HG02852 (cell line): Measurements from ENCODE around the gene TNFRSF18.
"Not testable (repeated sequence)": the region's sequence is repeated elsewhere in the genome, so short reads cannot be mapped to it uniquely, and the experiment has no call there.

Experiments used
- ATAC-seq: cut with Tn5 transposase; IDR thresholded peaks from one replicate; pipeline ENCODE4 v1.9.1; 2021; ENCODE audit warnings: mild to moderate bottlenecking, moderate library complexity; ENCODE audit not compliant: unreplicated experiment

TNFRSF18 gene, protein sequence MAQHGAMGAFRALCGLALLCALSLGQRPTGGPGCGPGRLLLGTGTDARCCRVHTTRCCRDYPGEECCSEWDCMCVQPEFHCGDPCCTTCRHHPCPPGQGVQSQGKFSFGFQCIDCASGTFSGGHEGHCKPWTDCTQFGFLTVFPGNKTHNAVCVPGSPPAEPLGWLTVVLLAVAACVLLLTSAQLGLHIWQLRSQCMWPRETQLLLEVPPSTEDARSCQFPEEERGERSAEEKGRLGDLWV

DNA sequence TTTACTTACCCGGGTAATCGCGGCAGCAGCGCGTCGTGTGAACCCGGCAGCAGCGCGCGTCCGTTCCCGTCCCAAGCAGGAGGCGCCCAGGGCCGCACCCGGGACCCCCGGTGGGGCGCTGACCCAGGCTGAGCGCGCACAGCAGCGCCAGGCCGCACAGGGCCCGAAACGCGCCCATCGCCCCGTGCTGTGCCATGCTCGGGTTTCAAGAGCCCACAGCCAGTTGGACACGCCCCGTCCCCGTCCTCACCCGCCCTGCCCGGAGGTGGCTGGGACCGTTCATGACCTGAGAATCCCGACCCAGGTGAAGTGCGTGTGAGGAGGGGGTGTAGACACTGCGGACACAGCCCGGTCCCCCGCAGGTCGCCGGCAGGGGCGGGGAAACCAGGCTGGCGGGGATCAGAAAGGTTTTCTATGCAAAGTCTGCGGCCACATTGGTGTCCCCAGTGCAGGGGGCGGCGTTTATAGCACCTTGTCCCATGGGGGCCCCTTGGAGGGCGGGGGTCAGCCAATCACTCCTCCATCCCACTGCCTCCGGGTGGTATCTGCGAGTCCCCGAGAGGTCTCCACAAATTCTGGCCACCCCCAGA, at the start of gene TNFRSF18:
TNFRSF18 (minus strand) TSS at position 217 of the 590 bp plus-strand sequence; CDS start at position 196, 21 bp downstream.
- no peak for ATAC-seq

DNA sequence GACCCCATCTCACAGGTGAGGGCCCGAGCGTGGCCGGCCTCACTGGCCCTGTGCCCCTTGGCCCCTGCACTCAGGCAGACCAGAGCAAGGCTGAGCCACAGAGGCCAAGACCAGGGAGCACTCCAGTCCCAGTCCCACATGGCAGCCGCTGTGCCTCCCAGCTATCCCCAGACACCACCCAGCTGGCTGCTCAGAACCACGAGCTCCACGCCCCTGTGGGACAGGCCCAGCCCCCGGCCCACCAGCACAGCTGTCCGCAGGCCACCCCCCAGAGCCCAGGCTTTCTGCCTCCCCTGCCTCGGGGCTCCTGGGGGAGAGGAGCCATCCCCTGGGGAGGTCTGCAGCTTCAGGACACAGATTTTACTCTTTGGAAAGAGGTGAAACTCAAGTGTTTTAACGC, 49.2 kb upstream of the TNFRSF18 start:
- ATAC-seq: no peak

DNA sequence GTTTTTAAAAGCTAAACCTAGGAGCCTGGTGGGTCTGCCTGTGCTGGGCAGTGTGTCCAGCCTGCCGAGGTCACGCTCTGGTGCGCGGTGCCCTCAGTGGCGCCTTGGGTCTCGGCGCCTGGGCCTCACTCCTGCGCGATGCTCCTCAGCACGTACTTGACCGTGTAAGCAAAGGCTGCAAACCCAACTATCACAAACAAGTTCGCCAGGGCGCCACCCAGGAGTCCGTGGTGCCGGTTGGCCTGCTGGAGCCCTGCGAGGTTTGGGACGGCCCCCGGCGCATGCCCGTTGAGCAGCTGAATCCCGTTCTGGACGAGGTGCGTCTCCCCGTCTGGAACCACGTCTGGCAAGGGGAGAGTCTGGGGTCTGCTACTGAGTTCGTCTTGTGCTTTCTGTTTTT, 48.7 kb upstream of the TNFRSF18 start:
- no peak for ATAC-seq

DNA sequence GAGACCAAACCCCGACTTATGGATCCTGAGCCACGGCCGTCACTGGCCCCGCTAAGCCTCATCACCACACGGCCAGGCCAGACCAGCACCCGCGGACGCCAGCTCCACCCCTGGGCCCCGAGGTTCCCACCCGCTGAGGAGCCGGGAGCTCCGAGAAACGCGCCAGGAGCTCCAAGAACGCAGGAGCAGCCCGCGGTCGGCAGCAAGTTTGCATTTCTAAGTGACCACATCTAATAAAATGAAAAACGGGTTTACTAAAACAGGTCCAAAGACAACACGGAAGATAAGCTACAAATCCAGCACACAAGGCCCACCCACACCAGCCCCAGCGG, 48.2 kb upstream of the TNFRSF18 start:
- ATAC-seq: no peak

DNA sequence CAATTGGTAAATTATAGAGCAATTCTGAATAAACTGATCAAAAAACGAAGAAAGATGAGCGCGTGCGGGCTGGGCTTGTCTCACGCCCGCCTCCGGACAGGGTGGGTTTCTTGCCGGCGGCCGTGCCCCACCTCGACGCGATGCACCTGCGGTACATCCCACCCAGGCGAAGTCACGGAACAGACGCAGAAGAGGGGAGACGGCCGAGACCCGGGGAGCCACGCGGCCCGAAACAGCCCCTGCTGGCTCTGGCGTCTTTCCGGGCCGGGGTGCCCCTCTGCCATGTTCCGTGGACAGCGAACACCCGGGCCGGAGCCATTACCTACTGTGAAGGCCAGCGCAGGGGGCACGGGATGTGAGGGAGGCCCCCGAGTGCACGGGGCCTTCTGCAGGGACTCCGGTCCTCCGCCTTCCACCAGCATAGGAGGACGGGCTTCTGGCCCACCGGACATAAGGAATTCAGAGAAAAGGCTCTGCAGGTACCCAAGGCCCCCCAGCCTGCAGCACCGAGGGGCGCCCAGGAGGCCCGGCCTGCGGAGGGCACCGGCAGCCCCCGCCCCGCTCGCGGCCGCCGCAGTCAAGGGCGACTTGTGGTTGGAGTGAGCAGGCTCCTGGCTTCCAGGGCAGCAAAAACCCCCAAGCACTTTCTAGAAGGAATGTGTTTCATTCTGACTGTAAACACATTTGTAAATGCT, 47.7 kb upstream of the TNFRSF18 start:
- no peak for ATAC-seq

GRCh38 chr1:1253314-1253713, 46.9 kb upstream of the TNFRSF18 start:
- ATAC-seq: no peak

GRCh38 chr1:1250786-1251284, 44.4 kb upstream of the TNFRSF18 start:
- ATAC-seq: no peak

GRCh38 chr1:1248009-1248913, 41.9 kb upstream of the TNFRSF18 start:
- not testable (repeated sequence) for ATAC-seq

DNA sequence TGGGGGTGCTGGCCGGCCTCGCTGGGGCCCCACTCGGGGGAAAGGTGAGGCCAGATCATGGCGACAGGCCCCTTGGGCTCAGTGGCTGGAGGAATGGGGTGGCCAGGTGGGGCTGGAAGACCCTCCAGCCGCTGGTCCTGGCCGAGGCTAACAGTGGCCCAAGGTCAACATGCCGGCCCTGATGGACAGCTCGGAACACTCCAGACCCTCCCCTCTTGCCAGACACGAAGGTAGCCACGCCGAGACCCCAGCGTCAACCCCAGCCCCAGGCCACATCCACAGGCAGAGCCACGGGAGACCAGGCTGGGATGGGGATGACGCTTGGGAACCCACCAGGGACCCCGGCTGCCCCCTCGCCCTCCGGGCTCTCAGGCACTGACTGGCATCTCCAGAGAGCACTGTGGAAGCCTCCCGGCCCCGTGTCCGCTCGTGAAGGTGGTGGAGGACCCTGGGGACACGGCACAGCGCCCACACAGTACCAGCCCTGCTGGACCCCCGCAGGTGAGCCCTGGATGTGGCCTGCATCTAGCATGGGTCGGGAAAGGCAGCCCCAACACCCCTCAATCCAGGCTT, 41.0 kb upstream of the TNFRSF18 start:
- ATAC-seq: no peak

DNA sequence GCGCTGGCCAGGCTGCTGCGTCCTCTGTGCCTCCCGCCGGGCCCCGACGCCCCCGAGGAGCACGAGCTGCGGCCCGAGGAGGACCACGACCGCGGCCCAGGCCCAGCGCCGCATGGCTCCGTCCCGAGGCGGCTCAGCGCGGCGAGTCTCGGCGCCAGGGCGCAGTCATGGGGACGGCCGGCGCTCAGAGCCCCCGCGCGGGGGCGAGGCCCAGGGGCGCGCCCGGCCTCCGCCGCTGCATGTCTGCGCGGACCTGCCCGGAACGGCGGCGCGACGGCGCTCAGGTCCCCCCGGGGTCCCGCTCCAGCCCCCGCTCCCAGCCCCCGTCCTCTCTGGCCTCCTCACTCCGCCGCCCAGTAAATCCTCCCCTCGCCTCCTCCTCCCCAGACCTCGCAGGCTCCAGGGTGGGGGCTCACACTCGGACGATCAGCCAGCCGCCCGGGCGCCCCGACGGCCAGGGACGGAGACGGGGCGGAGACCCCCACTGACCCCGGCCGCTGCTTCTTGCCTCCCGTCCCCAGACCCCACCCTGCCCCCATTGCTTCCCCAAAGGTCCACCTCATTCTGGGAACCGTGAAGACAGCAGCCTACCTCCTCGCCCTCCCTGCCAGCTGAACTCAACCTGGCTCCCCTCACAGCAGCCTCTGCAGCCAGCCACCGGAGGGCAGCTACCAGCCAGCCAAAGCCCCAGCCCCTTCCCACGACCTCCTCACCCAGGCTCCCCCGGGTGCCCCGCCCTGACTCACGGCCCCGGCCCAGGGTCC, 40.4 kb upstream of the TNFRSF18 start, which contains the start of gene C1QTNF12:
C1QTNF12 (minus strand) TSS at position 146 of the 764 bp plus-strand sequence; CDS start at position 114, 32 bp downstream.
- ATAC-seq: no peak

DNA sequence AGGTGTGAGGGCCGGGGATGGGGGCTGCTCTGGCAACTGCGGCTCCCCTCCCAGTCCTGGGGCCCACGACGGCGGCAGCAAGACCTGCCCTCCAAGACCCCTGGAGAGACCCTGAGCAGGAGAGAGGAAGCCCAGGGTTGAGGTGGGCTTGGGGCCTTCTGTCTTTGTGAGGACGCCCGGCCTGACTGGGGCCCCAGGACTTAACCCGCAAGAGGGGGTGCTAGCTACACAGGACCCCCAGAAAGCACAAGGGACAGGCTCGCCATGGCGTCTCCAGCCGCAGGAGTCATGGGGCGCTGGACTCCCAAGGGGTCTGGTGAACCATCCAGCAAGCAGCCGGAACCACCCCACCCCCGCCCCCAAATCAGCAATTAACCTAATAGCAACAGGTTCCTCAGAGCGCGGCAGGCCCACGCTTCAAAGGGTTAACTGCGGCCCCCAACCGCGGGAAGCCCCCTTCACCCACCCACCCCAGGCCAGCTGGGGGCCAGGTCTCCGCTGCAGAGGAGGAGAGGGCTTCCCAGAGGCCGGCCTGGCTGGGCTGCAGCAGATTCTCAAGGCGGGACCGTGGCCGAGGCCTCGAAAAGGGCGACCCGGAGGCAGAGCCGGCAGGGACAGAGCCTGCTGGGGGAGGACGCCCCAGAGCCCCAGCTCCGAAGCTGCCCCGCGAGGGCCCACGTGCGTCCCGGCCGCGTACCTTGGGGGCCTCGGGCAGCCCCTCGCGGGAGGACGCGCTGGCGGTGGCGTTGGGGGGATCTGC, 39.6 kb upstream of the TNFRSF18 start:
- ATAC-seq: no peak

DNA sequence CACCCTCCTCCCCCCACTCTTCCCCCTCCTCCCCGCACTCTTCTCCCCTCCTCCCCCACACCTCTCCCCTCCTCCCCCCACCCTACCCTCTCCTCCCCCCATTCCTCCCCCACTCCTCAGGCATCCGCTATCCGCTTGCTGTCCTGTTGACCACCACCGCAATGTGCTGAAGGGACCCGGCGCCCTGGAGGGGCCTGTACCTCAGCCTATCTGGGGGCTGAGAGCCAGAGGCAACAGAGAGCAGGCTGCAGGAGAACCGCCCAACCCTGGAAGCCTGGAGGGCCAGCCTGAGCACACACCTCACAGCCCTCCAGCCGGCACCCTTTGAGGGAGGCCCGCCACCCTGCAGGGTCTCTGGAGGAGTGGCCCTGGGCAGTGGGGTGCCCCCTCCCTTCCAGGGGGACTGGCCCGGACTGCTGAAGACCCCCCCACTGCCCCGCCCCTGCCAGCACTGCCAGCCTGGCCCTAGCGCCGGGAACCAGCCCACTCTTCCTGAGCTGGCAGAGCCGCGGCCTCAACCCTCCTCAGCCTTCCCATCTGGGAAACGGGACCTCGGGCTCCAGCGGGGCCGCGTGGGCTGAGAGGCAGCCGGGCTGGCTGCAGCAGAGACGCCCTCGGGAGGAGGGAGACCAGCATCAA, 38.9 kb upstream of the TNFRSF18 start:
- no peak for ATAC-seq

DNA sequence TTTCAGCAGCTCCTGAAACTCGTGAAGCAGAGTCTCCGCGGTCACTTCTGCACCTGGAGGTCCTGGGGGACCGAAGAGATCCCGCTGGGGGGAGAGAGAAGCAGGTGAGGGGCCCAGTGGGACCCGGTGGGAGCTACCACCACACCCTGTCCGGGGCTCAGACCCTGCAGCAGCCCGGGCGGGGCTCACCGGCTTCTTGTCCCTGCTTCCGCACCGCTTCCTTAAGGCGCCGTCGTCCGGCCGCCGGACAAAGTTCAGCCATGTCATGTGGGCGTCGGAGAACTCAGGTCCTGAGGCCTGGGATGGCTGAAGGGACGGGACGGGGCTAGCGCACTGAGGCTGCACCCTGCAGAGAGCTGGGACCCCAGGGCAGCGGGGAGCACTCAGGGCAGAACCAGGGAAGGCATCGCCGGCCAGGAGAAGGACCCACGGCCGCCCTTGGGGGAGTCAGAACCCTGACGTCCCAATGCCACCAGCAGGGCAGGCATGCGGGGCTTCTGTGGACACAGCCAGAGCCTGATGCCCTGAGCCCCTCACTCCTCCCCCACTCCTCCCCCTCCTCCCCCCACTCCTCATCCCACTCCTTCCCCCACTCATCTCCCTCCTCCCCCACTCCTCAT, 37.9 kb upstream of the TNFRSF18 start:
- no peak for ATAC-seq

DNA sequence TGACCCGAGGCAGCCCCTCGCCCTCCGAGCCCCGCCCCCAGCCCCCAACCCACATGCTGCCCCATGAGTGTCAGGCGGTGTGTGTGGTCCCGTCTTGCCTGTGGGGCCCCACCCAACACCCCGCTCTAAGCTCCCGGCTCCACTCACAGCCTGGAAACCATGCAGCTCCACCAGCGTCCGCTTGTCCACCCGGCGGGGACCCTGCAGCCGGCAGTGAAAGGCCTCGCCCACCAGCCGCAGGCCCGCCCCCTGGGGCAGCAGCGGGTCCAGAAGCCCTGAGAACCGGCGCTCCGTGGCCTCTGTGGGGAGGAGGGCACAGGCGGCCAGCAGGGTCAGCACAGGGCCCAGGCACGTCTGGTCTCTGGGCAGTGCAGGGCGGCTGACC, 37.4 kb upstream of the TNFRSF18 start:
- no peak for ATAC-seq

DNA sequence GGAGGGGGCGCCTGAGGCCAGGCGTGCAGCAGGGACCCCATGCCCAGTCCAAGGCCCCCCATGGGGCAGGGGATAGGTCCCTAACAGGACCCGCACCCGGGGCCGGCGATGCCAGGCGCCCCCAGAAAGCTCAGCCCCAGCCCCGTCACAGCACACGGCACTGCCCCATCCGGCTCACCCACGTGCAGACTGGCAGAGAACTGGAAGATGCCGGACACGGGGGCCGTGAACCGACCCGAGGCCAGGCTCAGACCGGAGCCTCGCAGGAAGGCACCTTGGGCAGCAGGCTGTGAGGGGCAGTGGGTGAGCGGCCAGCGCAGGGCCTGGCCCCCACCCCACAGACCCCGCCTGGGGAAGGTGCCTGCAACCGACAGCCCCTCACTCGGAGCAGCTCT, 36.9 kb upstream of the TNFRSF18 start:
- no peak for ATAC-seq

GRCh38 chr1:1242461-1243265, 36.3 kb upstream of the TNFRSF18 start:
- ATAC-seq: no peak

DNA sequence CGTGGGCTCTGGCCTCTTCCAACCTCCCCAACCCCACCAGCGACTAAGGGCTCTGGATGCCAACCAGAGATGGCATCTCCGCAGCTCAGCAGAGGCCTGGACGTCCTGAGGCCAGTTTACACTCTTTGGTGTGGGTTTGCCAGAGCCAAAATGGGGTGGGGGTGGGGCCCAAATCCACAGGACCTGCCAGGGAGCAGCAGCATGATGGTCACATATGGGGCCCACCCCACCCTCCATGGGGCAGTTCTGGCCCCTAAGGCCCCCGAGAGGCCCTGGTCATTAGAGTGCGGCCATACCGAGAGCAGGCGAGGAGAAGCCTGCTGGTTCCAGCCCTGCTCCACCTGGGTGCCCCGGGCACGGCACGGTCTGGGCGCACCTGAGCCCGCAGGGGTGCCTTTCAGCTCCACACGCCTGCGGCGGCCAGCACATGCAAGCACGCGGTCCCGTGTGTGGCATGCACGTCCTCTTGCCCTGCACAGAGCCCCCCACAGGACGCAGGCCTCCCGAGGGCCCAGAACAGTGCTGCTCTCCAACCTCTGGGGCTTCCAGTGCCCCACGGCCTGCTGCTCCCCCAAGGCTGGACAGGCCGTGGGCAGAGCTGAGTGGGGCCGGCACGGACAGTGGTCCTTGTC, 35.3 kb upstream of the TNFRSF18 start:
- ATAC-seq: no peak
